Measurements from ENCODE around the gene SARDH. TPM values are rescaled to one million over a fixed set of nuclear protein-coding genes. Genes with fewer than 3 reads are reported as not detected.

Gene SARDH
- total RNA-seq, 1 experiment from 2014 or later, result 5.3 TPM

GRCh38 chr9:133712221-133713100 lies 25.7 kb downstream of the SARDH start:
- no peak overlapping the region for H2AFZ ChIP-seq (ENCODE audit: low read length)
- H3K27ac Mint-ChIP-seq, result peak overlapping the region in 2 of 3 experiments; percentile 28 to 48; a peak in 2 of 7 replicates

More at GRCh38 chr9:133712221-133713100, 25.7 kb downstream of the SARDH start:
- no peak overlapping the region for H2BK15ac ChIP-seq (ENCODE audit: low read depth, low read length)
- no peak for TF ChIP-seq CTCF (conservative IDR thresholded peaks at IDR 0.05)
- H3K4me2 ChIP-seq (ENCODE audit: insufficient read depth, insufficient read length, low read length), result no peak overlapping the region
- no peaks in the 10 kb centered on the region for H3K27me3 ChIP-seq (ENCODE audit: insufficient read depth, low read length)
- H3K4ac ChIP-seq (ENCODE audit: low read depth, low read length), result no peak overlapping the region
- no peaks in the 10 kb centered on the region for H3K36me3 Mint-ChIP-seq (ENCODE audit: insufficient read depth in 1 of 3, low read depth in 3 of 3)
- H3K9me3 ChIP-seq (ENCODE audit: control insufficient read depth, low read depth, low read length), result no peaks in the 10 kb centered on the region
- H2BK12ac ChIP-seq (ENCODE audit: insufficient read length, low read depth, low read length), result no peak overlapping the region
- H3T11ph ChIP-seq (ENCODE audit: low read length), result no peak overlapping the region
- H4K91ac ChIP-seq (ENCODE audit: insufficient read length, low read depth, low read length), result no peak overlapping the region
- H3K4me3 Mint-ChIP-seq, result no peak overlapping the region
- H2BK120ac ChIP-seq (ENCODE audit: low read depth, low read length, poor library complexity, severe bottlenecking), result no peak overlapping the region
- no peak overlapping the region; the same call in 1 of the 2 replicates for H3K14ac ChIP-seq (ENCODE audit: insufficient read depth, low read length)
- H3K4me1 Mint-ChIP-seq, result peaks cover 12 to 24% of the 10 kb centered on the region in 2 experiments
- H3K23me2 ChIP-seq (ENCODE audit: insufficient read length, low read depth, low read length, poor library complexity, severe bottlenecking), result peaks cover 6% of the 10 kb centered on the region
- no peaks in the 10 kb centered on the region; the same call in 1 of the 2 replicates for H3K27me3 Mint-ChIP-seq (ENCODE audit: low read depth)
- no peak overlapping the region for H2AK5ac ChIP-seq (ENCODE audit: insufficient read length, low read length)
- H4K20me1 ChIP-seq (ENCODE audit: control insufficient read depth, insufficient read depth, insufficient read length), result no peaks in the 10 kb centered on the region
- H4K5ac ChIP-seq (ENCODE audit: insufficient read length, low read depth, low read length), result no peak overlapping the region
- H3K23ac ChIP-seq (ENCODE audit: insufficient read length, low read depth, low read length), result no peak overlapping the region
- no peak for DNase-seq
- no peak overlapping the region for H3K18ac ChIP-seq (ENCODE audit: insufficient read length, low read depth, low read length)
- no peak overlapping the region for H2BK5ac ChIP-seq (ENCODE audit: insufficient read length, low read length)
- no peaks in the 10 kb centered on the region for H3K4me1 ChIP-seq (ENCODE audit: insufficient read depth, low read length)
- H4K8ac ChIP-seq (replicated peaks; ENCODE audit: insufficient read length, low read depth, low read length), result no peak overlapping the region
- H3K9ac ChIP-seq (ENCODE audit: extremely low read depth, insufficient read length, low read length), result no peak overlapping the region
- H3K79me1 ChIP-seq (ENCODE audit: insufficient read depth, low read depth, low read length, poor library complexity, severe bottlenecking), result no peaks in the 10 kb centered on the region
- H2BK20ac ChIP-seq (ENCODE audit: low read depth, low read length, poor library complexity, severe bottlenecking), result no peak overlapping the region
- H3K9me3 Mint-ChIP-seq, result no peaks in the 10 kb centered on the region
- no peaks in the 10 kb centered on the region for H3K79me2 ChIP-seq (ENCODE audit: insufficient read depth, low read length)
- no CpG with 5 or more reads among the region's 22 CpGs for WGBS (ENCODE audit: extremely low coverage, insufficient read length, low lambda C conversion rate)
- H3K27ac ChIP-seq (ENCODE audit: insufficient read length, low read depth, low read length), result no peak overlapping the region
- H3K56ac ChIP-seq (ENCODE audit: insufficient read length, low read depth, low read length), result no peak overlapping the region

Measured in H9 (cell line).